GM21367 (cell line): Measurements from ENCODE around the gene NANP.
A peak's percentile ranks its signal among the peaks of the same experiment; 100 is the strongest.
"Not testable (repeated sequence)": the region's sequence is repeated elsewhere in the genome, so short reads cannot be mapped to it uniquely, and the experiment has no call there.

Experiments used
- ATAC-seq: cut with Tn5 transposase; IDR thresholded peaks from one replicate; pipeline ENCODE4 v1.9.1; 2021; ENCODE audit not compliant: unreplicated experiment

NANP gene

DNA sequence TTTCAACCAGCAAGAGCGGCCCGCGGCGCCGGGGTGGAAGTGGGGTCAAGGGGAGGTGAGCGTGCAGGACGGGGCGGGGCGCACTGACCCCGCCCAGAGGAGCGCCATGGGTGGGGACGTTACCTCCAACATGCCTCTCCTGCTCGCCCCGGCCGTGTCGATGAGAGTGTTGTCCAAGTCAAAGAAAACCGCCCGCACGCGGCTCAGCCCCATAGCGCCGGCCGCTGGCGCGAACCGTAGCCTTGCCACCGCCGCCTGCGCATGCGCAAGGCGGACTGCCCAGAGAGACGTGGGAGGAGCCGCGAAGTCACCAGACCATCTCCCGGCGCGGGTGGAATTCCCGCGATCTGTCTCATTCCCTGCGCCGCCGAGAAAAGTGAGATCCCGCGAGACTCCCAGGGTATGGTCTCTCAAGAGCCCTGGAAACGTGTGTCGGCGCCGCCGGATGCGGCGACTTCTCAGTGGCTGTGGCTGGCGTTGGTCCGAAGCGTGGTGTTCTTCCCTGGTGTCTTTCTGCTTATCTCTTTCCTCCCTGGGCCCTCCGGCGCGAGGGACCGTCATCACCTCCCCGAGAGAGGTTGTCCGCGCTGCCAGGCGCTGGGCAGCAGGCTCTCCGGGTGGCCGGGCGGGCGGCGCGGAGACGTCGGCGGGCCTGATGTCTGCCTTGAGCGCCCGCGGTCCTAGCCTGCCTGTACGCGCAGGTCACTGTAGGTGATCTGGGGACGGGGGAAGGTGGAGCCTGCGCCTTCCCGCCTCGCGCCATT is at the start of gene NANP:
Gene NANP (minus strand): TSS at position 279 of the 764 bp plus-strand sequence. CDS start 66 bp downstream, at position 213.
- ATAC-seq = peak; percentile 79

- no peak for ATAC-seq
Measured at GRCh38 chr20:25672659-25673235, 48.9 kb upstream of the NANP start.

GRCh38 chr20:25669826-25670422 is 46.1 kb upstream of the NANP start:
- no peak for ATAC-seq

GRCh38 chr20:25668446-25668845 is 44.6 kb upstream of the NANP start:
- ATAC-seq = no peak

DNA sequence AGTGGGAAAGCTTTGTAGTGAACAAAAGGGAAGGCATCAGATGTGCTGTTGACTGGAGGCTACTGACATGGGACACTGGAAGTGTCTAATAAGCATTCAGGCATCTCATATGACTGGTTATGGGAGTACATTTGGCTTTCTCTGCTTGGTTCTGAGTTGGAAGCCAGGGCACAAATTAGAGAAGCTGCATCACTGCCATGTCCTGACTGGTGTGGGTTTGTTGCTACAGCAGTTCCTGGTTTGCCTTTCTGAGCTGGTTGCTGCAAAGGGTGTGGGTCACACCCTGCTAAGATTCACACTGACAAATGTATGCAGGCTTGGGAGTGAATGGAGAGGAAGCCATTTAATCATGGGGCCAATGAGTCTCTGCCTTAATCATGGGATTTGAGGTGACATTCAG is 36.2 kb upstream of the NANP start:
- ATAC-seq = no peak

- ATAC-seq = no peak
Measured at GRCh38 chr20:25654487-25654886, 30.7 kb upstream of the NANP start.

DNA sequence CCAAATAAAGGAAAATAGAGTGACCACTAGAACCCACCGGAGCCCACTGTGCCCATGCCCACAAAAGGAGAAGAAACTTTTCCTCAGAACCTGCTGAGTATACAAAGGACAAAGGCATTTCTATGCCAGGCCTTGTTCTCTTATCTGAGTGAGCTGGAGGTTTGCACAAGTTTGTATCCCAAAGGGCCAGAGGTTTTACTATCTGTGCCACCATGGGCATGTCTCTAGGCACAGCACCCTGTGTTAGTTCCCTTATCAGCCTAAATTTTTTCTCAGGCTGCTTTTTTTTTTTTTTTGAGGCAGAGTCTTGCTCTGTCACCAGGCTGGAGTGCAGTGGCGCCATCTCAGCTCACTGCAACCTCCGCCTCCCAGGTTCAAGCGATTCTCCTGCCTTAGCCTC is 29.1 kb upstream of the NANP start:
- not testable (repeated sequence) for ATAC-seq

- no peak for ATAC-seq
Measured at GRCh38 chr20:25644814-25645213, 21.0 kb upstream of the NANP start.

DNA sequence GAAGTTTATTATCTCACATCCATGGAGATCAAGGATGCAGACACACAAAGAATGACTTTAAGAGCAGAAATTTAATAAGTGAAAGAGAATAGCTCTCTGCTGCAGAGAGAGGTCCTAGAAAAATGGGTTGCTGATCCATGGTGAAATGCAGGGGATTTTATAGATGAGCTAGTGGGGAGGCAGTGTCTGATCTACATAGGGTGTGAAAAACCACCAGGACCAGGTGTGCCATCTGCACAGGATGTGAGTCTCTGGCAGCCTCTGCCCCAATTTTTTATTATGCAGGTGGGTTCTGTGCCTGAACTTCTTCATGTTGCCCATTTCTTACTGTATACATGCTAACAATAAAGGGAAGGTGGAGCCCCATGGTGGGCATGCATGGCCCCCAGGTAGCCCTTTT is 19.9 kb upstream of the NANP start:
- ATAC-seq = no peak

DNA sequence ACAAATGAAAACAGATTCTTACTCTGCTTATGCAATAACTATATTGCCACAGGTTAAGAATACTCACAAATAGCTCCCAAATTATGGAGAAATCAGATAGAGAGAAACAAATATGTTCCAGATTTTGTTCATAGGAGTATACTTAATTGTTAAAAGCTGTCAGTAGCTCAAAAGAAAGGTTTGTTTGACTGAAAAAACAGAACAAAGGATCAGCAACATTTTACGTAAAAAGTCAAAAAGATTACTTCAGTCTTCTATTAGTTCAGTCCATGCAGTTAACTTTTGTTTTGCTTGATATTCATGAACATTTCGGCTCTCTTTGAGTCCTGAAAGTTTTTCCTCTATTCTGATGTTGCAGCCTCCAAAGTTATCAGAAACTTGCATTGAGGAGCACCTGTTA is 13.4 kb upstream of the NANP start:
- no peak for ATAC-seq

GRCh38 chr20:25632940-25633790 is 9.4 kb upstream of the NANP start:
- ATAC-seq = no peak

GRCh38 chr20:25630615-25631014 is 6.8 kb upstream of the NANP start:
- ATAC-seq = not testable (repeated sequence)

DNA sequence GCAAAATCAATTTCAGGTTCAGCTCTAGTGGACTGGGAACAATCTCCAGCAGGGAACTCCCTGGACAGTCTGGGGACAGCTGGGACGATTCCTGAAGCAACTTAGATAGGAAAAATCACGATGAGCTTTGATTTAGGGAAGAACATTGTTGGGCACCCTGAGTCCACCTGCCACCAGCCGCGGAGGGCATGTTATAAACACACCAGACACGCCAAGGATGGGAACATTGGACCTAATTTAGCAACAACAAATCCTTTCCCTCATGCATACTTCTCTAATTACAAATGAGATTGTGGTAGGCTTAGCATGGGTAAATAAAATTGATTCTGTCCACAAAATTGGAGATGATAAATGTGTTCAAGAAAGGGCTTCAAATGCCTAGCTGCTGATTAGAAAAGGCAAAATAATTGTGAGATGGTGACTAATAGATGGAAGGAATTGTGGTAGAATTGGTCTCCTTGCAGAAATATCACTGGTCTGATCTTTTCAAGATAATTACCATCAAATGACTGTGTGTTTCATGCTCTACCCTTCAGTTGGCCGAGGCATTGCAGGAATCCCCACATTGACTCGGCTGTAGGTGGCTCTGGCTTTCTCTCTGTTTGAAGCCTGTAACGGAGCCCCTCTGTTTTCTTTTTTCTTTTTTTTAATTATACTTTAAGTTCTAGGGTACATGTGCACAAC is 6.1 kb upstream of the NANP start:
- no peak for ATAC-seq

DNA sequence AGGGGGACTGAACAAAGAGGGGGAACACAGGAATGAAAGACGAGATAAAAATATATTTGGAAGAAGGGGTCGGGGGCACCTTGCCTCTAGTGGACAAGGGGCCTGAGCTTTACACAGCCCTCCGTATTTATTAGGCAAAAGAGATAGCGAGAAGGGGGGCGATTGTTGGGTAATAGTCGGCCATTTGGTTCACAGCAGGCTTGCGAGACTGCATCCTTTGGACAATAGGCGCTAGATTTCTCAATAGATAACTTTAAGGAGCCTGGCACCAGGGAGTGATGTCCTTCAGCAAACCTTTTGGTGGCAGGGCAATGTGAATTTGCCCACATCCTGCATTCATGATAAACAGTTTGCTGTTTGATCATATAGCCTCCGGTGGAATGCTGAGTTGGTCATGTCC is 3.0 kb upstream of the NANP start:
- ATAC-seq = no peak

- ATAC-seq = no peak
Measured at GRCh38 chr20:25624500-25624939, 706 bp upstream of the NANP start.

DNA sequence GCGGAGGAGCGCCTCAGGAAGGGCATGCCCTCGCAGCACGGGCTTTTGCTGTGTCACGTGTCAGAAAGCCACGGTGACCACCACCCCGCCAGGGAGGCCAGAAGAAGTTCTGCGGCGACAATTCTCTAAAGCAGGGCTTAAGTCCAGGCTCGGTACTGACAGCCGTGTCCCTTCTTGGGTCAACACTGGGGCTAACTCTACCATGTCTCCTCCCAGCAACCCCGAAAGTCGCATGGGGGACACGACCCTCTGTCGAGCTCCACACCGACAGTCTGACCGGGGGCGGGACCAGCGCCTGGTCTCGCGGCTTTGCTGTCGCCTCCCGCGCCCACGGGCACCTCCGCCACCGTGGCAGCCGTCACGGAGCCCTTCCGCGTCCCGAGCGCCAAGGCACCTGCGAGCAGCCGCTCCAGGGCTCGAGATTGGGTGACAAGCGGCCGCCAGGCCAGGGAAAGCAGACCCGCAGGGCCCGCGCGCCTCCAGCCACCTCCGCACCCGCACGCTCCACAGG is 534 bp downstream of the NANP start:
- peak; percentile 21 for ATAC-seq

DNA sequence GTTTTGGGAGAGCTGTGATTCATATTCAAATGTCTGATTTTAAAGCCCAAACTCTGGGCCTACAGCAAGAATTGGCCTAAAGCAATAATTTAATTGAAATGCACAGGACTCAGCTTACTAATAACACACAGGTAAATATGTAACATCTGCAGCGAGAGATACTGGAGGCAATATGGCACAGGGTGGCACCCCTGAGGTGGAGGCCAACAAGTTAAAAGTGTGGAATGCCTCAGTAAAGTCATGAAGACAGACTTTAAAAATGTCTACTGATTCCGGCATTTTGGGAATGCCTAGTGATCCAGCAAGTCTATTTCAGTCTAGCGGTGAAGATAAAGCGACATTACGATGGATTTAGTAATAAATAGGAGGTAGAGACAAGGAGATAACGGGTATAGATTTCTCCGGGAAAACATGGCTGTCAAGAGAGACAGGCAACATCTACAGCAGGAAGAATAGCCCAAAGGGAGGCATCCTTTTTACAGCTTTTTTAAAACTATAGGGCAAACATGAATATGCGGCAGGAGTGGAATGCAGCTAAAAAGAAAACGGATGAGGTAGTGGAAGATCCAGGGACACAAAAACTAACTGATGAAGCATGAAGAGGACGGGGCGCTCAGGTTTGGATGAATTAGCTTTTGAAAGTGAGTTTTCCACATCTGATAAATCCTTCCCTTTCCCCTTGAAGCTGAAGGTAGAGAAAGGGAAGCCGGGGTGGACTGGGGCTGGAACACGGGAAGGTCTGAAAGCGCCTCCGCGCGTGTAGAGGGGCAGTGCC is 1.2 kb downstream of the NANP start:
- no peak for ATAC-seq

DNA sequence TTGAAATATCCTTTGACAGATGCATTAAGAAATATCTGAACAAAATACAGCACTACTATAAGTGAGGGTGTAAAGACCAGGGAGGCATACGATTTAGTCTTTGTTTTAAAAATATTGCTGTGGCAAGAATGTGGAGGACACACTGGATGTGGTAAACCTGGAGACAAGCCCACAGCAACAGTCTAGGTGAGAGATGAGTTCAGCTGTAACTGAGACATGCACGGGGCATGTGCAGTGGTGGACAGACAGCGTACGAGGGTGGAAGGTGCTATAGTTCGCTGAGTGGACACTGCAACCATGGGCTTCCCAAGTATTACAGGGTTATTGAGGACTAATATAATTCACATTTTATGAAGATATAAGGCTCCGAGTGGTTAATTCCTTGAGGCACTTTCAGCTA is 1.8 kb downstream of the NANP start:
- no peak for ATAC-seq

DNA sequence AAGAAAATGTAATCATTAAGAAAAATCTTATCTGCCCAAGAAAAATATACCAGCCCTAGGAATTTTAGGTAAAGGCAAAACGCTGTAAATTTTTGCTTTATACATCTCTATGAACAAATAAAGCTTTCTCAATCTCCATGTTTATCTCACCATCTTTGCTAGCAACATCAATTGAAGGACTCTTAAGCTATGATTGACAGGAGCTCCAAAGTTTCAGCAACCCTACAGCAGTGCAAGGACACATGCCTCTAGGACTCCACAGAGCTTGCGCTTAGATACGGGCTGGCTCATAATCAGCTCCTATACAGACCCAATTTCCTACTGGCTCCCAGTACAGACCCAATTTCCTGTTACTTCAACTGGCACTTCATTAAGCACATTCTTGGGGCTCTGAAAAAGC is 4.3 kb downstream of the NANP start:
- no peak for ATAC-seq

DNA sequence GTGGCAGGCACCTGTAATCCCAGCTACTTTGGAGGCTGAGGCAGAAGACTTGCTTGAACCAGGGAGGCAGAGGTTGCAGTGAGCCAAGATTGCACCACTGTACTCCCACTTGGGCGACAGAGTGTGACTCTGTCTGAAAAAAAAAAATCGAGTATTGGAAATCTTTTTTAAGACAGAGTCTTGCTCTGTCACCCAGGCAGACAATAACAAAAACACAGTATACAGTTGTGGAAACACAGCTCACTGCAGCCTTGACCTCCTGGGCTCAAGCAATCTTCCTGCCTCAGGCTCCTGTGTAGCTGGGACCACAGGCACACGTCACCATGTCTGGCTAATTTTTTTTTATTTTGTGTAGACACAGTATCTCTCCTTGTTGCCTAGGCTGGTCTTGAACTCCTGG is 15.0 kb downstream of the NANP start:
- ATAC-seq = no peak
